Cardiac muscle cell (in vitro differentiated cells and primary cell): ENCODE measurements around the gene SLC13A4. TPM values are rescaled to one million over a fixed set of nuclear protein-coding genes. Genes with fewer than 3 reads are reported as not detected.

Experiments used
- DNase-seq, 2 donors: peaks; one replicate each; pipeline versions ENCODE4 v3.0.0 to v3.0.0-alpha.2; 2010 to 2017; ENCODE audit warnings: low read depth in 1 of 2, low spot score in 1 of 2
- H3K27ac ChIP-seq: fragments of 200-600 bp; sonication (generic); 2 replicates; pipeline ENCODE4 v1.5.1; 2016
- H3K27me3 ChIP-seq: fragments of 200-600 bp; sonication (generic); 2 replicates; pipeline ENCODE4 v1.6.0; 2016; ENCODE audit warnings: control low read depth
- H3K36me3 ChIP-seq: fragments of 200-600 bp; sonication (generic); 2 replicates; pipeline ENCODE4 v1.5.1; 2016; ENCODE audit warnings: control low read depth
- H3K4me1 ChIP-seq: fragments of 200-600 bp; sonication (generic); 2 replicates; pipeline ENCODE4 v1.8.1; 2017; ENCODE audit warnings: low read depth, mild to moderate bottlenecking, mixed run types
- H3K4me3 ChIP-seq: fragments of 200-600 bp; sonication (generic); 2 replicates; pipeline ENCODE4 v1.5.1; 2016; ENCODE audit warnings: mild to moderate bottlenecking
- H3K9me3 ChIP-seq: fragments of 200-600 bp; sonication (generic); 2 replicates; pipeline ENCODE4 v1.5.1; 2017; ENCODE audit warnings: low read depth, mild to moderate bottlenecking, control low read depth
- CTCF ChIP-seq: IDR thresholded peaks from 2 replicates; pipeline ENCODE4 v1.5.1; 2012; ENCODE audit warnings: low read depth, mild to moderate bottlenecking, low read length
- polyA plus RNA-seq: library from polyadenylated mRNA; unstranded; fragments of >200 nt; fragmentation: Nextera tagmentation; extraction: Ambion mirVana; gene quantifications from 2 replicates; pipeline ENCODE4 v1.2.1, GENCODE V29; 2016
- total RNA-seq: library from RNA; depleted of rRNA; stranded (reverse); fragments of >200 nt; gene quantifications from 2 replicates; pipeline ENCODE4 v1.2.3, GENCODE V29; 2016

Gene SLC13A4
- total and polyA plus RNA-seq, 2 experiments from 2014 or later, result 0.12 to 3.9 TPM

GRCh38 chr7:135717693-135718092 is 10.3 kb downstream of the SLC13A4 start:
- Histone ChIP-seq H3K27me3 (no peaks in the 10 kb centered on the region), H3K36me3 (no peaks in the 10 kb centered on the region), H3K27ac (peak overlapping the region; percentile 3), H3K9me3 (no peaks in the 10 kb centered on the region), H3K4me3 (no peak overlapping the region), H3K4me1 (peaks cover 33% of the 10 kb centered on the region)
- no peak for TF ChIP-seq CTCF
- no peak for DNase-seq

- Histone ChIP-seq H3K27ac (no peak overlapping the region), H3K9me3 (no peaks in the 10 kb centered on the region), H3K27me3 (no peaks in the 10 kb centered on the region), H3K4me1 (peaks cover 33% of the 10 kb centered on the region), H3K4me3 (no peak overlapping the region), H3K36me3 (no peaks in the 10 kb centered on the region)
- TF ChIP-seq CTCF, result no peak
- DNase-seq, result peak in 1 of 2 donors; percentile 89
Observed at GRCh38 chr7:135716677-135717238, 11.2 kb downstream of the SLC13A4 start.

- Histone ChIP-seq H3K36me3 (no peaks in the 10 kb centered on the region), H3K27me3 (no peaks in the 10 kb centered on the region), H3K4me3 (no peak overlapping the region), H3K9me3 (no peaks in the 10 kb centered on the region), H3K4me1 (peaks cover 33% of the 10 kb centered on the region), H3K27ac (no peak overlapping the region)
- no peak for DNase-seq
- TF ChIP-seq CTCF, result no peak
Observed at GRCh38 chr7:135715673-135716072, 12.3 kb downstream of the SLC13A4 start.

- Histone ChIP-seq H3K4me3 (no peak overlapping the region), H3K9me3 (no peaks in the 10 kb centered on the region), H3K27me3 (no peaks in the 10 kb centered on the region), H3K36me3 (no peaks in the 10 kb centered on the region), H3K4me1 (peaks cover 33% of the 10 kb centered on the region), H3K27ac (no peak overlapping the region)
- no peak for TF ChIP-seq CTCF
- DNase-seq, result no peak
Observed at GRCh38 chr7:135715055-135715522, 12.9 kb downstream of the SLC13A4 start.

GRCh38 chr7:135714534-135715009 is 13.4 kb downstream of the SLC13A4 start:
- Histone ChIP-seq H3K4me1 (peaks cover 28% of the 10 kb centered on the region), H3K27me3 (no peaks in the 10 kb centered on the region), H3K9me3 (no peaks in the 10 kb centered on the region), H3K4me3 (no peak overlapping the region), H3K36me3 (no peaks in the 10 kb centered on the region), H3K27ac (no peak overlapping the region)
- DNase-seq, result peak; percentile 28 to 43
- TF ChIP-seq CTCF, result no peak
